HEK293 (cell line): ENCODE results near the gene MCRIP2.

Experiments
- CTCF ChIA-PET: fragments of 350-600 bp; formaldehyde crosslinking; extraction: SDS; loops from one replicate; lab custom pipeline; 2021; ENCODE audit warnings: antibody characterized with exemption; lab: Yijun Ruan, JAX
- POLR2A ChIA-PET: fragments of 300-600 bp; formaldehyde crosslinking; extraction: SDS; loops from one replicate; lab custom pipeline; 2020; ENCODE audit warnings: antibody characterized with exemption, inconsistent platforms; lab: Yijun Ruan, JAX
- H3K27ac ChIP-seq: fragments of 200-500 bp; sonication (Bioruptor generic); 2 replicates; pipeline ENCODE4 v1.5.1; 2014; ENCODE audit warnings: low read depth, low read length, control low read depth, inconsistent platforms; ENCODE audit errors: extremely low read depth
- H3K36me3 ChIP-seq, 2 experiments: fragments of 200-500 bp in 1 of 2; sonication (Bioruptor generic) in 1 of 2; 1 replicate in 1 of 2; 2 replicates in 1 of 2; pipeline ENCODE4 v1.5.1; 2014 to 2017; ENCODE audit warnings: inconsistent platforms in 2 of 2, low read length in 2 of 2; ENCODE audit not compliant: control insufficient read depth in 2 of 2, insufficient read depth in 1 of 2
- H3K4me1 ChIP-seq: fragments of 200-500 bp; sonication (Bioruptor generic); 2 replicates; pipeline ENCODE4 v1.5.1; 2014; ENCODE audit warnings: mild to moderate bottlenecking, low read length, inconsistent platforms; ENCODE audit not compliant: control insufficient read depth, insufficient read depth
- H3K4me3 ChIP-seq: 2 replicates; pipeline ENCODE4 v1.5.1; 2011; ENCODE audit warnings: low read depth, mild to moderate bottlenecking, control low read depth, low read length, moderate library complexity
- H3K9me3 ChIP-seq: fragments of 200-500 bp; sonication (Bioruptor generic); 2 replicates; pipeline ENCODE4 v1.5.1; 2014; ENCODE audit warnings: low read depth, low read length, inconsistent platforms; ENCODE audit not compliant: control insufficient read depth, insufficient read depth
- ELK4 ChIP-seq: IDR thresholded peaks from 2 replicates; pipeline ENCODE4 v1.6.1; 2011; ENCODE audit warnings: mild to moderate bottlenecking, low read depth, low read length, borderline replicate concordance
- FEZF1 ChIP-seq: fragments of 450-650 bp; formaldehyde crosslinking; IDR thresholded peaks from 2 replicates; pipeline ENCODE4 v1.5.1; 2016; ENCODE audit warnings: missing biosample characterization, missing genetic modification characterization
- GLIS1 ChIP-seq: fragments of 450-650 bp; formaldehyde crosslinking; IDR thresholded peaks from 2 replicates; pipeline ENCODE4 v1.5.1; 2016; ENCODE audit warnings: missing biosample characterization, missing genetic modification characterization
- INSM2 ChIP-seq: fragments of 450-650 bp; formaldehyde crosslinking; IDR thresholded peaks from 2 replicates; pipeline ENCODE4 v1.5.1; 2016; ENCODE audit warnings: missing biosample characterization, missing genetic modification characterization
- KLF1 ChIP-seq: fragments of 450-650 bp; formaldehyde crosslinking; IDR thresholded peaks from 2 replicates; pipeline ENCODE4 v1.5.1; 2016; ENCODE audit warnings: missing biosample characterization, missing genetic modification characterization
- SCRT2 ChIP-seq: fragments of 450-650 bp; formaldehyde crosslinking; IDR thresholded peaks from 2 replicates; pipeline ENCODE4 v1.5.1; 2016; ENCODE audit warnings: missing biosample characterization, missing genetic modification characterization
- WT1 ChIP-seq: fragments of 450-650 bp; formaldehyde crosslinking; IDR thresholded peaks from 2 replicates; pipeline ENCODE4 v1.5.1; 2016; ENCODE audit warnings: missing biosample characterization, missing genetic modification characterization
- ZFHX2 ChIP-seq: fragments of 450-650 bp; formaldehyde crosslinking; conservative IDR thresholded peaks from 2 replicates; pipeline ENCODE4 v1.5.1; 2016; ENCODE audit warnings: missing biosample characterization, missing genetic modification characterization
- ZNF169 ChIP-seq: fragments of 450-650 bp; formaldehyde crosslinking; IDR thresholded peaks from 2 replicates; pipeline ENCODE4 v1.5.1; 2016; ENCODE audit warnings: missing biosample characterization, missing genetic modification characterization
- ZNF335 ChIP-seq: fragments of 450-650 bp; formaldehyde crosslinking; conservative IDR thresholded peaks from 2 replicates; pipeline ENCODE4 v1.5.1; 2016; ENCODE audit warnings: missing biosample characterization, missing genetic modification characterization
- ZNF341 ChIP-seq: fragments of 450-650 bp; formaldehyde crosslinking; IDR thresholded peaks from 2 replicates; pipeline ENCODE4; 2016; ENCODE audit warnings: low read depth, missing biosample characterization, missing genetic modification characterization
- ZNF404 ChIP-seq: fragments of 450-650 bp; formaldehyde crosslinking; IDR thresholded peaks from 2 replicates; pipeline ENCODE4 v1.5.1; 2017; ENCODE audit warnings: missing biosample characterization, missing genetic modification characterization
- ZNF433 ChIP-seq: fragments of 450-650 bp; formaldehyde crosslinking; IDR thresholded peaks from 2 replicates; pipeline ENCODE4 v1.5.1; 2016; ENCODE audit warnings: missing biosample characterization, missing genetic modification characterization, low read depth
- ZNF654 ChIP-seq: fragments of 450-650 bp; formaldehyde crosslinking; IDR thresholded peaks from 2 replicates; pipeline ENCODE4 v1.5.1; 2016; ENCODE audit warnings: low read depth, missing biosample characterization, missing genetic modification characterization
- ZNF704 ChIP-seq: fragments of 450-650 bp; formaldehyde crosslinking; IDR thresholded peaks from 2 replicates; pipeline ENCODE4 v1.5.1; 2016; ENCODE audit warnings: missing biosample characterization, missing genetic modification characterization
- ZNF707 ChIP-seq: fragments of 450-650 bp; formaldehyde crosslinking; IDR thresholded peaks from 2 replicates; pipeline ENCODE4 v1.5.1; 2016; ENCODE audit warnings: missing biosample characterization, missing genetic modification characterization
- ZSCAN30 ChIP-seq: fragments of 450-650 bp; IDR thresholded peaks from 2 replicates; pipeline ENCODE4 v1.5.1; 2018; ENCODE audit warnings: missing biosample characterization, mild to moderate bottlenecking, missing genetic modification characterization, moderate library complexity
- TF ChIP-seq, protein P1 (sequence below): fragments of 450-650 bp; formaldehyde crosslinking; IDR thresholded peaks from 2 replicates; pipeline ENCODE4 v1.5.1; 2016; ENCODE audit warnings: missing biosample characterization, missing genetic modification characterization
- TF ChIP-seq, protein P2 (sequence below): fragments of 450-650 bp; formaldehyde crosslinking; IDR thresholded peaks from 2 replicates; pipeline ENCODE4 v1.5.1; 2016; ENCODE audit warnings: missing biosample characterization, missing genetic modification characterization
- TF ChIP-seq, protein P3 (sequence below): fragments of 450-650 bp; formaldehyde crosslinking; IDR thresholded peaks from 2 replicates; pipeline ENCODE4 v1.5.0; 2017; ENCODE audit warnings: missing biosample characterization, missing genetic modification characterization, borderline replicate concordance

Gene MCRIP2

GRCh38 chr16:592518-593306 lies 48.9 kb upstream of the MCRIP2 start (continued):
- 0 out of 2 replicates have a peak, but pooled peaks have one; percentile 14 for TF ChIP-seq ZNF335

GRCh38 chr16:593406-593805 lies 48.2 kb upstream of the MCRIP2 start:
- H3K9me3 ChIP-seq, result no peaks in the 10 kb centered on the region
- H3K27ac ChIP-seq, result no peak overlapping the region
- ChIA-PET CTCF (interaction anchor here (1.5 kb wide), 1 partner anchor 8 kb away, joined by 4 read pairs; no protein-coding TSS in a partner anchor), POLR2A (no interaction called here)
- TF ChIP-seq SCRT2 (tag by site-specific recombination) (peak; percentile 72), ZNF404 (tag by site-specific recombination) (no peak), FEZF1 (tag by site-specific recombination) (no peak)
- no peak overlapping the region for H3K4me3 ChIP-seq
- peaks cover 0 to 8% of the 10 kb centered on the region in 2 experiments; a peak in 1 of 3 replicates for H3K36me3 ChIP-seq
- H3K4me1 ChIP-seq, result peaks cover 10% of the 10 kb centered on the region; the same call in 1 of the 2 replicates

GRCh38 chr16:593807-594206 lies 47.8 kb upstream of the MCRIP2 start:
- ChIA-PET POLR2A (no interaction called here), CTCF (interaction anchor here (1.1 to 1.5 kb wide), 2 partner anchors 8 to 17 kb away, joined by 3 to 4 read pairs; no protein-coding TSS in a partner anchor)
- Histone ChIP-seq H3K4me1 (peaks cover 10% of the 10 kb centered on the region; the same call in 1 of the 2 replicates), H3K36me3 (peaks cover 0 to 10% of the 10 kb centered on the region in 2 experiments; a peak in 1 of 3 replicates), H3K4me3 (no peak overlapping the region), H3K9me3 (no peaks in the 10 kb centered on the region), H3K27ac (no peak overlapping the region)
- TF ChIP-seq ZNF169 (tag by site-specific recombination) (no peak), ZSCAN30 (tag by site-specific recombination) (no peak), ZNF433 (tag by site-specific recombination) (no peak), ZNF341 (tag by site-specific recombination) (no peak), ZNF704 (tag by site-specific recombination) (no peak), GLIS1 (0 out of 2 replicates have a peak, but pooled peaks have one; percentile 10), ZNF654 (tag by site-specific recombination) (no peak), KLF1 (tag by site-specific recombination) (peak; percentile 55), ELK4 (no peak), ZFHX2 (tag by site-specific recombination) (peak; percentile 48; the same call in 1 of the 2 replicates), INSM2 (tag by site-specific recombination) (no peak), WT1 (tag by site-specific recombination) (no peak), ZNF707 (no peak)
- TF ChIP-seq, protein P1, sequence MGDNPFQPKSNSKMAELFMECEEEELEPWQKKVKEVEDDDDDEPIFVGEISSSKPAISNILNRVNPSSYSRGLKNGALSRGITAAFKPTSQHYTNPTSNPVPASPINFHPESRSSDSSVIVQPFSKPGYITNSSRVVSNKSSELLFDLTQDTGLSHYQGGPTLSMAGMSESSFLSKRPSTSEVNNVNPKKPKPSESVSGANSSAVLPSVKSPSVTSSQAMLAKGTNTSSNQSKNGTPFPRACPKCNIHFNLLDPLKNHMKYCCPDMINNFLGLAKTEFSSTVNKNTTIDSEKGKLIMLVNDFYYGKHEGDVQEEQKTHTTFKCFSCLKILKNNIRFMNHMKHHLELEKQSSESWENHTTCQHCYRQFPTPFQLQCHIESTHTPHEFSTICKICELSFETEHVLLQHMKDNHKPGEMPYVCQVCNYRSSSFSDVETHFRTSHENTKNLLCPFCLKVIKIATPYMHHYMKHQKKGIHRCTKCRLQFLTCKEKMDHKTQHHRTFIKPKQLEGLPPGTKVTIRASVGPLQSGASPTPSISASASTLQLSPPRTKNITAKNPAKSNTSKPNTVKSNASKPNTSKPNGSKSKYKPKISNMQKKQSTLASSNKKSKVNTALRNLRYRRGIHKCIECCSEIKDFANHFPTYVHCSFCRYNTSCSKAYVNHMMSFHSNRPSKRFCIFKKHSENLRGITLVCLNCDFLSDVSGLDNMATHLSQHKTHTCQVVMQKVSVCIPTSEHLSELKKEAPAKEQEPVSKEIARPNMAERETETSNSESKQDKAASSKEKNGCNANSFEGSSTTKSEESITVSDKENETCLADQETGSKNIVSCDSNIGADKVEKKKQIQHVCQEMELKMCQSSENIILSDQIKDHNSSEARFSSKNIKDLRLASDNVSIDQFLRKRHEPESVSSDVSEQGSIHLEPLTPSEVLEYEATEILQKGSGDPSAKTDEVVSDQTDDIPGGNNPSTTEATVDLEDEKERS, result no peak
- TF ChIP-seq, protein P2, sequence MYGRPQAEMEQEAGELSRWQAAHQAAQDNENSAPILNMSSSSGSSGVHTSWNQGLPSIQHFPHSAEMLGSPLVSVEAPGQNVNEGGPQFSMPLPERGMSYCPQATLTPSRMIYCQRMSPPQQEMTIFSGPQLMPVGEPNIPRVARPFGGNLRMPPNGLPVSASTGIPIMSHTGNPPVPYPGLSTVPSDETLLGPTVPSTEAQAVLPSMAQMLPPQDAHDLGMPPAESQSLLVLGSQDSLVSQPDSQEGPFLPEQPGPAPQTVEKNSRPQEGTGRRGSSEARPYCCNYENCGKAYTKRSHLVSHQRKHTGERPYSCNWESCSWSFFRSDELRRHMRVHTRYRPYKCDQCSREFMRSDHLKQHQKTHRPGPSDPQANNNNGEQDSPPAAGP, result peak; percentile 17; the same call in 1 of the 2 replicates
- TF ChIP-seq, protein P3, sequence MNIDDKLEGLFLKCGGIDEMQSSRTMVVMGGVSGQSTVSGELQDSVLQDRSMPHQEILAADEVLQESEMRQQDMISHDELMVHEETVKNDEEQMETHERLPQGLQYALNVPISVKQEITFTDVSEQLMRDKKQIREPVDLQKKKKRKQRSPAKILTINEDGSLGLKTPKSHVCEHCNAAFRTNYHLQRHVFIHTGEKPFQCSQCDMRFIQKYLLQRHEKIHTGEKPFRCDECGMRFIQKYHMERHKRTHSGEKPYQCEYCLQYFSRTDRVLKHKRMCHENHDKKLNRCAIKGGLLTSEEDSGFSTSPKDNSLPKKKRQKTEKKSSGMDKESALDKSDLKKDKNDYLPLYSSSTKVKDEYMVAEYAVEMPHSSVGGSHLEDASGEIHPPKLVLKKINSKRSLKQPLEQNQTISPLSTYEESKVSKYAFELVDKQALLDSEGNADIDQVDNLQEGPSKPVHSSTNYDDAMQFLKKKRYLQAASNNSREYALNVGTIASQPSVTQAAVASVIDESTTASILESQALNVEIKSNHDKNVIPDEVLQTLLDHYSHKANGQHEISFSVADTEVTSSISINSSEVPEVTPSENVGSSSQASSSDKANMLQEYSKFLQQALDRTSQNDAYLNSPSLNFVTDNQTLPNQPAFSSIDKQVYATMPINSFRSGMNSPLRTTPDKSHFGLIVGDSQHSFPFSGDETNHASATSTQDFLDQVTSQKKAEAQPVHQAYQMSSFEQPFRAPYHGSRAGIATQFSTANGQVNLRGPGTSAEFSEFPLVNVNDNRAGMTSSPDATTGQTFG, result no peak
